GM12873 (cell line): Measurements from ENCODE around the gene SLC6A11.

ENCODE experiments used
- CTCF ChIP-seq: IDR thresholded peaks from 2 replicates; pipeline ENCODE4 v1.5.1; 2012; ENCODE audit warnings: low read depth, mild to moderate bottlenecking, moderate library complexity, low read length, control low read depth; ENCODE audit not compliant: insufficient read depth; ENCODE audit errors: missing control alignments

SLC6A11 gene

GRCh38 chr3:10948326-10948725, 132.3 kb downstream of the SLC6A11 start:
- no peak for TF ChIP-seq CTCF

GRCh38 chr3:10949197-10949596, 133.2 kb downstream of the SLC6A11 start:
- TF ChIP-seq CTCF = no peak

GRCh38 chr3:10950476-10951294, 134.7 kb downstream of the SLC6A11 start:
- TF ChIP-seq CTCF = peak; percentile 54

- TF ChIP-seq CTCF = no peak
Observed at GRCh38 chr3:10951295-10951926, 135.4 kb downstream of the SLC6A11 start.

GRCh38 chr3:10952525-10952924, 136.5 kb downstream of the SLC6A11 start:
- no peak for TF ChIP-seq CTCF

- TF ChIP-seq CTCF = no peak
Observed at GRCh38 chr3:10954740-10955139, 138.7 kb downstream of the SLC6A11 start.

GRCh38 chr3:10955711-10956453, 139.9 kb downstream of the SLC6A11 start:
- TF ChIP-seq CTCF = no peak
